Panc1 (cell line): Measurements from ENCODE around the gene LPAR3. TPM values are rescaled to one million over a fixed set of nuclear protein-coding genes. Genes with fewer than 3 reads are reported as not detected.

Experiments
- ATAC-seq: fragments of 200-7000 bp; cut with Tn5 transposase; 2 replicates; pipeline ENCODE4 v1.9.1; 2020; ENCODE audit warnings: mild to moderate bottlenecking, moderate library complexity
- BruUV-seq: library from RNA; stranded (reverse); fragments of 400-500 nt; replicated peaks from 2 replicates; lab custom pipeline; 2021; lab: Mats Ljungman, UMichigan
- CTCF ChIA-PET: fragments of 300-600 bp; sonication (Branson Sonifier 250); formaldehyde crosslinking; loops from one replicate; lab custom pipeline; 2022; ENCODE audit warnings: antibody characterized with exemption; lab: Charles Lee
- POLR2A ChIA-PET: fragments of 300-600 bp; sonication (Branson Sonifier 250); formaldehyde crosslinking; loops from one replicate; lab custom pipeline; 2022; ENCODE audit warnings: antibody characterized with exemption; lab: Charles Lee
- DNase-seq: peaks from one replicate; pipeline ENCODE4 v3.0.0-alpha.2; 2010; ENCODE audit warnings: low read depth, low spot score
- H3K27ac ChIP-seq: 2 replicates; pipeline ENCODE4 v1.5.1; 2011; ENCODE audit warnings: mild to moderate bottlenecking, low read length, inconsistent platforms
- H3K27me3 ChIP-seq: fragments of 200-500 bp; sonication (Bioruptor generic); 2 replicates; pipeline ENCODE4 v1.6.0; 2014; ENCODE audit warnings: low read length, inconsistent platforms; ENCODE audit not compliant: control insufficient read depth, insufficient read depth
- H3K36me3 ChIP-seq: fragments of 200-500 bp; sonication (Bioruptor generic); 2 replicates; pipeline ENCODE4 v1.5.1; 2014; ENCODE audit warnings: inconsistent platforms, mild to moderate bottlenecking, low read length, moderate library complexity; ENCODE audit not compliant: control insufficient read depth, insufficient read depth
- H3K4me1 ChIP-seq: 2 replicates; pipeline ENCODE4 v1.5.1; 2011; ENCODE audit warnings: inconsistent platforms, mild to moderate bottlenecking, low read length, moderate library complexity; ENCODE audit not compliant: control insufficient read depth, insufficient read depth
- H3K4me3 ChIP-seq, 2 experiments: 2 replicates each; pipeline ENCODE4 v1.5.1; 2011 to 2012; ENCODE audit warnings: low read depth in 2 of 2, low read length in 2 of 2, mild to moderate bottlenecking in 2 of 2, inconsistent platforms in 1 of 2, moderate library complexity in 1 of 2
- H3K9me3 ChIP-seq: fragments of 200-500 bp; sonication (Bioruptor generic); 2 replicates; pipeline ENCODE4 v1.5.1; 2014; ENCODE audit warnings: low read depth, mild to moderate bottlenecking, inconsistent platforms, low read length, moderate library complexity; ENCODE audit not compliant: control insufficient read depth, insufficient read depth
- CTCF ChIP-seq: fragments of 450-650 bp; IDR thresholded peaks from 2 replicates; pipeline ENCODE4 v1.5.1; 2017; ENCODE audit warnings: mild to moderate bottlenecking
- POLR2AphosphoS5 ChIP-seq: IDR thresholded peaks from 2 replicates; pipeline ENCODE4 v1.6.1; 2012; ENCODE audit warnings: mild to moderate bottlenecking, low read depth, low read length, moderate library complexity
- REST ChIP-seq, 2 experiments: IDR thresholded peaks; 2 replicates each; pipeline ENCODE4 v1.6.1; 2011 to 2012; ENCODE audit warnings: low read depth in 2 of 2, control low read depth in 1 of 2, low read length in 1 of 2, mild to moderate bottlenecking in 1 of 2, moderate library complexity in 1 of 2; ENCODE audit not compliant: insufficient read depth in 1 of 2
- SIN3A ChIP-seq: IDR thresholded peaks from 2 replicates; pipeline ENCODE4 v1.6.1; 2012; ENCODE audit warnings: low read depth, mild to moderate bottlenecking, low read length, moderate library complexity, borderline replicate concordance; ENCODE audit not compliant: insufficient read depth
- TCF7L2 ChIP-seq: IDR thresholded peaks from 2 replicates; pipeline ENCODE4 v1.6.1; 2011; ENCODE audit warnings: mild to moderate bottlenecking, low read depth, low read length, inconsistent platforms
- in situ Hi-C: cut with HindIII; loops from 2 replicates; pipeline ENCODE4 v1.10.0; 2016; ENCODE audit warnings: low sequenced_read_pairs, low pct_unique_long_range_greater_than_20kb
- intact Hi-C: fragments of 100-400 bp; cut with micrococcal nuclease; formaldehyde crosslinking; loops from one replicate; pipeline ENCODE4 v1.10.0; 2022; ENCODE audit not compliant: unreplicated experiment
- total RNA-seq: library from RNA; stranded (reverse); gene quantifications from one replicate; pipeline ENCODE4 v1.2.1, GENCODE V29; 2021; ENCODE audit not compliant: unreplicated experiment

The LPAR3 gene
- total RNA-seq, 1 experiment from 2014 or later: 6.3 TPM

- BruUV-seq: no TSS peak
- no peaks in the 10 kb centered on the region for H3K36me3 ChIP-seq
- H3K4me3 ChIP-seq: no peak overlapping the region
- H3K27me3 ChIP-seq: peaks cover 5% of the 10 kb centered on the region; the same call in 1 of the 2 replicates
- in situ Hi-C loops (no loop called here), intact Hi-C loops (no loop called here)
- no peaks in the 10 kb centered on the region for H3K4me1 ChIP-seq
- H3K27ac ChIP-seq: no peak overlapping the region
- H3K9me3 ChIP-seq: no peaks in the 10 kb centered on the region
- ChIA-PET POLR2A (no interaction called here), CTCF (no interaction called here)
- DNase-seq (no peak), ATAC-seq (no peak)
- TF ChIP-seq TCF7L2 (no peak), REST (IDR thresholded peaks at IDR 0.05; ENCODE audit: insufficient read depth in 1 of 2, low read depth in 2 of 2, low read length in 1 of 2) (no peak), CTCF (no peak), SIN3A (no peak), POLR2AphosphoS5 (no peak)
These were observed 69.5 kb downstream of the LPAR3 start for GRCh38 chr1:84823511-84823910.

GRCh38 chr1:84810343-84810742, 82.7 kb downstream of the LPAR3 start:
- ATAC-seq (no peak), DNase-seq (no peak)
- H3K4me3 ChIP-seq: no peak overlapping the region
- in situ Hi-C loops: no loop called here
- BruUV-seq: no TSS peak
- no peak for TF ChIP-seq POLR2AphosphoS5
- TF ChIP-seq SIN3A: no peak
- TF ChIP-seq CTCF: no peak
- no peak for TF ChIP-seq REST (IDR thresholded peaks at IDR 0.05; ENCODE audit: insufficient read depth in 1 of 2, low read depth in 2 of 2, low read length in 1 of 2)
- TF ChIP-seq TCF7L2: no peak
- intact Hi-C loops: no loop called here
- no peaks in the 10 kb centered on the region for H3K4me1 ChIP-seq
- H3K27me3 ChIP-seq: peaks cover 16% of the 10 kb centered on the region
- H3K9me3 ChIP-seq: no peaks in the 10 kb centered on the region
- H3K36me3 ChIP-seq: no peaks in the 10 kb centered on the region
- H3K27ac ChIP-seq: no peak overlapping the region
- ChIA-PET POLR2A (interaction anchor here (0.6 kb wide), 1 partner anchor 40 kb away, joined by 5 read pairs; no protein-coding TSS in a partner anchor), CTCF (interaction anchor here (1.0 kb wide), 1 partner anchor 28 kb away, joined by 3 read pairs; no protein-coding TSS in a partner anchor)
